Suprapubic skin (tissue), 4 donors: Measurements from ENCODE around the gene LRRC75B. TPM values are rescaled to one million over a fixed set of nuclear protein-coding genes. Genes with fewer than 3 reads are reported as not detected.

Experiments used
- DNase-seq, 2 donors: peaks; one replicate each; pipeline ENCODE4 v3.0.0-alpha.2; 2019; ENCODE audit warnings: low spot score in 2 of 2
- H3K27ac ChIP-seq: fragments of 200-600 bp; sonication (generic); one replicate; pipeline ENCODE4 v1.5.1; 2019
- H3K27me3 ChIP-seq: fragments of 200-600 bp; sonication (generic); one replicate; pipeline ENCODE4 v1.5.1; 2019
- H3K36me3 ChIP-seq: fragments of 200-600 bp; sonication (generic); one replicate; pipeline ENCODE4 v1.5.1; 2019
- H3K4me1 ChIP-seq: fragments of 200-600 bp; sonication (generic); one replicate; pipeline ENCODE4 v1.5.1; 2019
- H3K4me3 ChIP-seq: fragments of 200-600 bp; sonication (generic); one replicate; pipeline ENCODE4 v1.5.1; 2019; ENCODE audit warnings: mild to moderate bottlenecking
- H3K9me3 ChIP-seq: fragments of 200-600 bp; sonication (generic); one replicate; pipeline ENCODE4 v1.5.1; 2019
- CTCF ChIP-seq, 2 donors: fragments of 200-600 bp in 1 of 2; fragments of 450-650 bp in 1 of 2; sonication (generic) in 1 of 2; IDR thresholded peaks; one replicate each; pipeline ENCODE4 v1.5.1; 2016 to 2019; ENCODE audit warnings: antibody characterized with exemption in 2 of 2, mild to moderate bottlenecking in 1 of 2, moderate library complexity in 1 of 2
- EP300 ChIP-seq: sonication (generic); formaldehyde crosslinking; IDR thresholded peaks from one replicate; pipeline ENCODE4 v1.6.1; 2017; ENCODE audit warnings: antibody characterized with exemption
- POLR2A ChIP-seq, 2 donors: fragments of 450-650 bp; IDR thresholded peaks; one replicate each; pipeline ENCODE4 v1.6.1; 2017; ENCODE audit warnings: antibody characterized with exemption in 2 of 2, mild to moderate bottlenecking in 2 of 2, moderate library complexity in 2 of 2
- POLR2AphosphoS5 ChIP-seq, 3 donors: sonication (generic); formaldehyde crosslinking; IDR thresholded peaks; one replicate each; pipeline ENCODE4 v1.6.1; 2017; ENCODE audit warnings: antibody characterized with exemption in 3 of 3
- WGBS: methylation state at CpG from one replicate; pipeline ENCODE4 v1.1.5; 2018; 5-methylcytosine and 5-hydroxymethylcytosine counted together
- total RNA-seq, 4 donors: library from RNA; depleted of rRNA; stranded (reverse); fragments of >200 nt; gene quantifications; one replicate each; pipeline ENCODE4 v1.1.0, GENCODE V29; 2016

LRRC75B gene
- total RNA-seq, 4 donors from 2014 or later, result 10.9 to 24.4 (median 14.0) TPM

GRCh38 chr22:24590596-24591173 is 2.2 kb downstream of the LRRC75B start:
- H3K27me3 ChIP-seq, result no peaks in the 10 kb centered on the region
- no peak overlapping the region for H3K27ac ChIP-seq
- H3K36me3 ChIP-seq, result peaks cover 40% of the 10 kb centered on the region
- 97% methylated on average over 12 of the region's 12 CpGs for WGBS
- peaks cover 33% of the 10 kb centered on the region for H3K4me1 ChIP-seq
- H3K9me3 ChIP-seq, result no peaks in the 10 kb centered on the region
- no peak for TF ChIP-seq POLR2A (IDR thresholded peaks at IDR 0.05)
- no peak for TF ChIP-seq CTCF (IDR thresholded peaks at IDR 0.05)
- no peak for TF ChIP-seq POLR2AphosphoS5 (IDR thresholded peaks at IDR 0.05)
- no peak for TF ChIP-seq EP300
- no peak overlapping the region for H3K4me3 ChIP-seq
- DNase-seq, result no peak

- DNase-seq, result no peak
- H3K4me3 ChIP-seq, result no peak overlapping the region
- H3K4me1 ChIP-seq, result peaks cover 30% of the 10 kb centered on the region
- no peak overlapping the region for H3K27ac ChIP-seq
- H3K27me3 ChIP-seq, result no peaks in the 10 kb centered on the region
- TF ChIP-seq POLR2A (IDR thresholded peaks at IDR 0.05), result no peak
- no peak for TF ChIP-seq EP300
- no peak for TF ChIP-seq POLR2AphosphoS5 (IDR thresholded peaks at IDR 0.05)
- TF ChIP-seq CTCF (IDR thresholded peaks at IDR 0.05), result no peak
- H3K9me3 ChIP-seq, result no peaks in the 10 kb centered on the region
- peaks cover 47% of the 10 kb centered on the region for H3K36me3 ChIP-seq
- 89% methylated on average over 4 of the region's 7 CpGs for WGBS
Measured at GRCh38 chr22:24589518-24590030, 3.3 kb downstream of the LRRC75B start.

DNA sequence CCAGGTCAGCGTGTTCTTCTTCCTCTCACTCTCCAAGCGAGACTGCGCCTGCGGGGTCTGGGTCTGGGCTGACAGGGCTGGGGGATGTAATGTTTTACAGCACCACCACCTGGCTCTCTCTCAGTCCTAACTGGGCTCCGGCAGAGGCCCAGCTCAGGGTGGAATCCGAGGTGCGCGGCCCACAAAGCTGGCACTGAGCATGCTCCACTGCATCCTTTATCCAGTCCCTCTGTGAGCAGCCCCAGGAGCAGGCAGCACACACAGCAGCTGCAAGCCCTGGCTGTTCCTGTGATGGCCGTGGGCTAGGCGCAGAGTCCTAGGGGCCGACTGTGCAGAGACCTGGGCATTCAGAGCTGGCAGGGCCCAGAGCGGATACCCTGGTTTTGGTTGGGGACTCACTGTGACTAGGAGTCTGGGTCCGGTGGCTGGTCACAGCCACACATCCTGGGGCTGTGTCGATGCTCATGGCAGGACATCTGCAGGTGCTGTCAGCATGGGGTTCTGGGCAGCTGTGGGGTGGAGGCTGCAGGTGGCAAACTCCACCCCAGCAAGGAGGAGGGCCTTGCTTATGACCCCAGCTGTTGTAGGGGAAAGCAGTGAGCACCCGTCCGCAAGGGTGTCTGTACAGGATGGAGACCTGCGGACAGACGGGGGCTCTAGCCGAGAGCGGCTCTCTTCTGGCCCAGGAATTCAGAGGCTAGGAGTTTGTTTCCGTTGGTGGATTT is 4.0 kb downstream of the LRRC75B start:
- Histone ChIP-seq H3K27ac (no peak overlapping the region), H3K4me3 (no peak overlapping the region), H3K9me3 (no peaks in the 10 kb centered on the region), H3K4me1 (peaks cover 29% of the 10 kb centered on the region), H3K27me3 (no peaks in the 10 kb centered on the region), H3K36me3 (peaks cover 47% of the 10 kb centered on the region)
- 92% methylated on average over 10 of the region's 21 CpGs for WGBS
- peak in 1 of 2 donors; percentile 59 for DNase-seq
- TF ChIP-seq EP300 (no peak), CTCF (IDR thresholded peaks at IDR 0.05) (no peak), POLR2AphosphoS5 (IDR thresholded peaks at IDR 0.05) (no peak), POLR2A (IDR thresholded peaks at IDR 0.05) (no peak)

DNA sequence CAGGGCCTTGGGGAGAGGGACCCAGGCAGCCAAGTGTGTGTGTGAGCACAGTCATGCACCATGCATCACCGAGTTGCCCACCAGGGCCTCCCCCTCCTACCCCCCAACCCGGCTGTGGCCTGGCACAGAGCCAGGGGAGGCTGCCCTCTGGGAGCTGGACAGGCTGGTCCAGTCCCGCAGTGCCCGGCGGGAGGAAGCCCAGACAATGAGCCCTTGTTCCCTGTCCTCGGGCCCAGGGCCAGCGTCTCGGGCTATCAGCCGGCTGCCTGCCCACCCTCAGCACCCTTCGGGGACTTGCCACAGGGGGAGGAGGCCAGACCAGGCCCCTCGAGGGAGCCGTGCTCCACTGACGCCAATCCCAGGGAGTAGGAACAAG is 4.5 kb downstream of the LRRC75B start:
- Histone ChIP-seq H3K4me1 (peaks cover 29% of the 10 kb centered on the region), H3K27me3 (no peaks in the 10 kb centered on the region), H3K9me3 (no peaks in the 10 kb centered on the region), H3K27ac (no peak overlapping the region), H3K36me3 (peaks cover 47% of the 10 kb centered on the region), H3K4me3 (no peak overlapping the region)
- TF ChIP-seq POLR2AphosphoS5 (IDR thresholded peaks at IDR 0.05) (no peak), CTCF (IDR thresholded peaks at IDR 0.05) (no peak), POLR2A (IDR thresholded peaks at IDR 0.05) (no peak), EP300 (no peak)
- WGBS, result 80% methylated on average over 2 of the region's 13 CpGs
- DNase-seq, result peak in 1 of 2 donors; percentile 70

DNA sequence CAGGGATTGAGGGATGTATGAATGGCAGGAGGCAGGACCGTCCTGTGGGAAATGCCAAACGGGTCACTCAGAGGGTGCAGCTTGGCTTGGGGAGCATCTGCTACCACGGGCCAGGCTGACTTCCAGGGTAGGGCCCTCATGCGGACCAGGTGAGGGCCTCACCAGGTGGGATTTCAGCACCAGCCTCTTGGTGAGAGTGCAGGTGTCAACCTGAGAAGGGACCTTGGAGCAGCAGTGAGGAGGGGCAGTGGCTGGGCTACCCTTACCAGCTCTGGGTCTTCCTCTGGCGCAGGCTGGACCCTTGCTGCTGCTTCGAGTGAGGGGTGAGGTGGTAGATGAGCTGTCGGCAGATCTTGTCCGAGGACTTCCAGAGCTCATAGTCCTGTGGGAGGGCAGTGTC is 4.9 kb downstream of the LRRC75B start:
- H3K4me1 ChIP-seq, result peaks cover 29% of the 10 kb centered on the region
- no peaks in the 10 kb centered on the region for H3K9me3 ChIP-seq
- no peak for DNase-seq
- H3K27ac ChIP-seq, result no peak overlapping the region
- no peak overlapping the region for H3K4me3 ChIP-seq
- TF ChIP-seq CTCF (IDR thresholded peaks at IDR 0.05) (no peak), POLR2A (IDR thresholded peaks at IDR 0.05) (no peak), EP300 (no peak), POLR2AphosphoS5 (IDR thresholded peaks at IDR 0.05) (no peak)
- 86% methylated on average over 4 of the region's 8 CpGs for WGBS
- peaks cover 47% of the 10 kb centered on the region for H3K36me3 ChIP-seq
- H3K27me3 ChIP-seq, result no peaks in the 10 kb centered on the region
